NCI-H526 (cell line): Measurements from ENCODE around the gene ASPRV1.
"Not testable (repeated sequence)": the region's sequence is repeated elsewhere in the genome, so short reads cannot be mapped to it uniquely, and the experiment has no call there.

ENCODE experiments used
- DNase-seq, 2 experiments: peaks; one replicate each; lab custom pipeline; 2025; lab: John Stamatoyannopoulos, UW

The ASPRV1 gene

DNA sequence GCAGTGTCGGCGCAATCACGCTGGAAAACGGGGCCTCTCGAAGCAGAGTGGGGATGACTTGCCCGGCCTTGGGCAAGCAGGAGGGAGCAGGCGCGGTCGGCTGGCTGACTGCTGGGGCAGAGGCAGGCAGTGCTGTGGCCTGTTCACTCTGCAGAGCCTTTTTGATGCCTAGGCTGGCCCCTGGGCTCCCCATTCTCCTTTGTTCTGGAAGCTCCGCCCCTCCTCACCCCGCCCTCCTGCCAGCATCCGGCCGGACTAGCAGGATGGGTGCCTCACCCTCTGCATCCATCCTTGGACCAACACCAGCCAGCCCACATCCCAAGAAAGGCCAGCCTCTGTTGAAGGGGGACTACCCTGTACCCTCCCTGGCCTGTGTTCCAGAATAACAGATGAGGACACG is at the start of gene ASPRV1:
ASPRV1 (minus strand) TSS at position 136 of the 400 bp plus-strand sequence. CDS start 195 bp downstream, outside the sequence.
- no peak for DNase-seq

DNA sequence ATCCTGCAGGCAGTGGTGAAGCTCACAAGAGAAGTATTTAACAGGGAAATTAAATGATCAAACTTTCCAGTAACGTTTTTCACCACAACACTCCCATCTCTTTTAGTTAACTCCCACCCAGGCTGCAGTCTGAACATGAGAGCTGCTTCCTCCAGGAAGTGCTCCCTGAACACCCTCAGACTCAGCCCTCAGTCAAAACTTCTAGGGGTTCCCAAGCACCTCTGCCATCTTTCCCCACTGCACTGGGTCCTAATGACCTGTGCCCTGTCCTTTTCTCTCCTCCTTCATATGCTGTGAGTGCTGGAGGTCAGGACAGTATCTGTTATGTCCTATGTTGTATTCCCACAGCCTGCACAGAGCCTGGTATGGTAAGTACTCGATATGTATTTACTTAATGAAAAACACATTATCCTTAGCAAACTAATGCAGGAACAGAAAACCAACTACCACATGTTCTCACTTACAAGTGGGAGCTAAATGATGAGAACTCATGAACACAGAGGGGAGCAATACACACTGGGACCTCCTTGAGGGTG is 49.2 kb upstream of the ASPRV1 start:
- no peak for DNase-seq

DNA sequence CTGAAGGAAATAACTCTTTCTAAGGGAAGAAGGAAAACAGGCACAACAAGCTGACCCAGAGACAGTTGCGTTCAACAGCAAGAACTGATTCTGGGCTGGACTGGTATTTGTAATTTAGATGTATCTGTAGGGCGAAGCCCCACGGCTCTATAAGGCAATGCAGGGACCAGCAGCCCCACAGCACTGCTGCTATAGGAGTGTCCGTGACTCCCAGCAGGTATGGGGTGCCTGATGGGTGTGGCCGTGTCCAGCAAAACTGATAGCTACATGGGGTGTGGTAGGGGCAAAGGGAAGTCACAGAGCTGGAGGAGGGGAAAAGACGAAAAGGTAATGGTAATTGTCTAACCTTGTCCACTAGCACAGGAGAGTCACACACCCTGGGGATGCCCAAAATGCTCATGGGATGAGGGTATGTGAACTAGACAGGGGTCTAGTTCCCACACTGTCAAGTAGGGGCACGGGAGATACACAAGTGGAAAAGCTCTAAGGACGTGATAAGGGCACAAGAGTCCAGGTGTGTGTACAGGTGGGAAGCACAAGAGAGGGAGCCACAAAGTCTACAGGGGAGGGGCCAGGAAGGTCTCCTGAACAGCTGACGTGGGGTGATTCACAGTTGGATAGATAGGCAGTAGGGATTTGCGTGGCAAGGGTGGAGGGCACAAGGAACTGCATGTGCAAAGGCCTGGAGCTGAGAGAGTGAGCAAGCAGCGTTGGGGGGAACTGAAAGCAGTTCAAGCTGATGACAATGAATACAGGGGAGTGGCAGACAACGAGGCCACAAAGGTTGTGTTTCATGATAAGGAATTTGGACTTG is 48.5 kb upstream of the ASPRV1 start:
- peak in 1 of 2 experiments; percentile 7 for DNase-seq

- DNase-seq = no peak
Observed at GRCh38 chr2:70008290-70008689, 46.9 kb upstream of the ASPRV1 start.

- DNase-seq = no peak
Observed at GRCh38 chr2:70007151-70007550, 45.7 kb upstream of the ASPRV1 start.

DNA sequence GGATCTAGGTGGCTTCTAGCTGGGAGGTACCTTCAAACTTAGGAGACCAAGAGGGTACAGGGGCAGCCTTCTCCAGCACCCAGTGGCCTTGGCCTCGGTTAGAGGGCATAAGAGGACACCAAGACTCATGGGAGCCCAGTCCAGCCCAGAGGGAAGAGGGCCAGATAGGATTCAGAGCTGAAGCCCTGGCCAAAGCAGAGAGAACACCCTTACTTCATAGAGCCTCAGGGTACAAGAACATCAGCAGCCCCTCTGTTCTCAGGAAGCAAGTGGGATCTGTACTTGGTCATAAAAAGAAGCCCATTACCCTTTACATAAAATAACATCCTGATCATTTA is 45.0 kb upstream of the ASPRV1 start:
- DNase-seq = no peak

- DNase-seq = no peak
Observed at GRCh38 chr2:70005752-70006446, 44.5 kb upstream of the ASPRV1 start.

- no peak for DNase-seq
Observed at GRCh38 chr2:70005216-70005615, 43.8 kb upstream of the ASPRV1 start.

DNA sequence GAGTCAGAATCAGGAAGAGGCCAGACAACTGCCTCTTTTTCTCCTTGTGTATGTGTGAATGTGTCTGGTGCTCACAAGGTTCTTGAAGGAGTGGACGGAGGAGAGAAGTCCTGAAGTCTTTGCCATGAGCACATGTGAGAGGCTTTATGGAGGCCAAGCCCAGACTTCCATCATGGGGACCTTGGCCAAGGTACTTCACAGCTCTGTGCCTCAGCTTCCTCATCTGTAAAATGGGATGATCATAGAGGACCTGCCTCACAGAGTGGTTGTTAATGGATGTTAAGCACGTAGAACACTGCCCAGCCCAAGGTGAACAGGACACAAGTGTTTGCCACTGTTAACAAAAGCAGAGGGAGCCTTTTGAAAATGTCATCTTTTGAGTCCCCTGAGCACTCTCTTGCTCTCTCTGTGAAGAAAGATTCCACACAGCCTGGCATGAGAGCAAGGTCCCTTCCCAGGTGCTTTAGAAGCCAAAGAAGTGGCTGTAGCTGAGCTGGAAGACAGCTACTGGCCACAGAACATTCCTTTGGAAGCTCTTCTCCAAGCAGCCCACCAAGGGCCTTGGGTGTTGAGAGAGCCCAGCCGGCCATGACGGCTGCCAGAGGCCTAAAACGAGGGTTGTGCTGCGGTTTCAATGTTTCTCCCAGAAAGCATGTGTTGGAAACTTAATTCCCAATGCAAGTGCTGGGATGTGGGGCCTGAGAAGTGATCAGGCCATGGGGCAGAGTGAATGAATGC is 41.8 kb upstream of the ASPRV1 start:
- DNase-seq = no peak

DNA sequence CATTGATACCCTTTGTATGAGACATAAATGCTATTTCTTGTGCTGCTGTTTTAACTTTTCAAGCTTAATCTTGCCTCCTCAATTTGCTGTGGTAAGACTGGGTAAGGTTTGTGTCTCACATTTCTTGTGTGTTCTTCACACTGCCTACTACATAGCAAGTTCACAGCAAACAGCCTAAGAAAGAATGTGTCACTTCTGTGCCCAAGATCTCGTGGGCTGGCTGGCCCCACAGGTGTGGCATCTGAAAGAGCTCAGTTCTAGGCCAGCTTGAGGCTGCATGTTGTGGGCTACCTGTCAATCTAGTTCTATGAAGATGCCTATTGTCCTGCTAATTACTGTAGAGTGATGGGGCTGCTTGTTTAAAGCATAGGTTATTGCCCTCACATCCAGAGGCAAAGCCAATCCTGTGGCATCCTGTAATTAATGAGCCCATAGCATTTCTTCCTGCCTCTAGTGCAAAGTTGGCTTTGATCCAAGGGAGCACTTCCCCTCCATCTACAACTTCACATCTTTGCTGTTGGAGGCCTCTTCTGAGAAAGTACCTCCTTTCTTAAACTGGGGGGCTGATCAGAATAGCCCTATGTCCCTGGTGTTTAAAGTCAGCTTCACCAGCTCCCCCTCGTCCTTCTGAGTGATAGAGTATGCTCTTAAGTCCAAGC is 40.9 kb upstream of the ASPRV1 start:
- no peak for DNase-seq

DNA sequence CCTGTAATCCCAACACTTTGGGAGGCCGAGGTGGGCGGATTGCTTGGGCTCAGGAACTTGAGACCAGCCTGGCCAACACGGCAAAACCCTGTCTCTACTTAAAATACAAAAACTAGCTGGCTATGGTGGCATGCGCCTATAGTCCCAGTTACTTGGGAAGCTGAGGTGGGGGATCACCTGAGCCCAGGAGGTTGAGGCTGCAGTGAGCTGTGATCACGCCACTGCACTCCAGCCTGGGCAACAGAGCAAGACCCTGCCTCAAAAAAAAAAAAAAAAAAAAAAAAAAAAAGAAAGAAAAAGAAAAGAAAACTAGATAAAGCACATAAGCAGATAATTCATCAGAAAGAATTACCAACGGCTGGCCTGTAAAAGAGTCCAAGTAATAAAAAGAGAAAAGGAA is 39.1 kb upstream of the ASPRV1 start:
- not testable (repeated sequence) for DNase-seq

- DNase-seq = no peak
Observed at GRCh38 chr2:69998761-69999160, 37.3 kb upstream of the ASPRV1 start.

- DNase-seq = no peak
Observed at GRCh38 chr2:69997015-69997830, 35.8 kb upstream of the ASPRV1 start.

- DNase-seq = no peak
Observed at GRCh38 chr2:69995511-69995910, 34.1 kb upstream of the ASPRV1 start.

- no peak for DNase-seq
Observed at GRCh38 chr2:69994166-69994565, 32.7 kb upstream of the ASPRV1 start.

DNA sequence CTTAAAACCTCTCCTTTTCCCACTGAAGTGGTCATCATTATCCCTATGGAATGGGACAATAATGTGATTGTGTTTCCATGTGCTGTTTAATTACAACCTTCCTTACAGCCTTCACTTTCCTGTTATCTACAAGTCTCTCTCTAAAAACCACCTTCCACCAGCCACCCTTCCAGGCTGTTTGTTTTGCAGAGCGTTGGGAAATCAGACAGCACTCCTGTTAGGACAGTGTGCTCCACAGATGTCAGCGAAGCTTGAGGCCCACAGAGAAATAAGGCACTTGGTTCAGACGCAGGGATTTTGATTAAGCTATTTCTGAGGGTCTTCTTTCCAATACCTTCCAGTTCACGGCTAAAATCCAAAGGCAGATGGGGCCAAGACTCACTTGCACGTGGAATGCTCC is 32.3 kb upstream of the ASPRV1 start:
- DNase-seq = no peak

DNA sequence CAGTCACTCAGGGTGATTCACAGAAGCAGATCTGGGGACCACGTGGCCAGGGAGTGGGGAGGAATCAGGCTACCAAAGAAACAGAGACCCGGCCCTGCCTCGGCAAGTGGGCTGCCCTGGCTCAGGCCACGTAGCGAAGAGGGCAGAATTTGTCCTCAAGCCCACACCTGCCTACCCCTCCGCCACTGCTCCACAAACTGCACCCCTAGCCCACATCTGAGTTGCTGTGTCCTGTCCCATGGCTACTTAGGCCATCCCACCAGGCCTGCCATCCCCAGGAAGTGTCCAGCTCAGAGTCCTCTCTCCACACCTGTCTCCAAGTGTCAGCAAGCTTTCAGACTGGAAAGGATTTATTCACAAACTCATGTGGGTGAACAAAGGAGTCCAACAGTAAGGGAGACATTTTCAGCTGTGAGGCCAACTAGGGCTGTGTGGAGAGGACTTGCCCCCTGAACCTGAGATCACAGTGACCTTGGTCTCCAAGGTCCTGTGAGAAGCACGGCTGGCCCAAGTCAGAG is 31.7 kb upstream of the ASPRV1 start:
- no peak for DNase-seq

- DNase-seq = no peak
Observed at GRCh38 chr2:69992310-69993047, 31.0 kb upstream of the ASPRV1 start.

DNA sequence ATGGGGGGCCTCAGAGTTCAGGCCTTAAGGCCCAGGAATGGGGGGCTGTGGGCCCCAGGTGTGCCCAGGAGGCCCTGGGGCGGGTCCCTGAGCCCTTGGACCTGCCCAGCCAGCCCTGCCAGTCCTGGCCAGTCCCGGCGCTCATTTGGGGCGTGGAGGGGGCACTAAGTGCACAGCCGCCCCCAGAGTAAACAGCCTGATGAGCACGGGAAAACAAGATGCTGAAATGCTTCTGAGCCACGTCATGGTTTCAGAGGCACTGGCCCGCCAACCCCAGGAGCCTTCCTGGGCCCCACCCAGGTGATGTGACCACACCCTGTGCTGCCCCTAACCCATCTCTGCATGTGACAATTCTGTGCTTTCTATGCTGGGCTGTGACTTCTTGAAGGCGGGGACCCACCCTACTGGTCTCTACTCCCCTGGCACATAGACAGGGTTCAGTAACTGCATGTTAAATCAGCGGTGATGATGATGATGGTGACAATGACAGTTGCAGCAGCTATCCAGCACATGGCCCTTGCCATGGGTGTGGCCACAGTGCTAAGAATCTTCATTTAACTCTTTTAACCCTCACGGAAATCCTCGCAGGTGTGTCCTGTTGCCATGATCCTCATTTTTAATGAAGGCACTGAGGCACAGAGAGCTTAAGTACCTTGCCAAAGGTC is 28.1 kb upstream of the ASPRV1 start:
- DNase-seq = no peak

- DNase-seq = no peak
Observed at GRCh38 chr2:69989009-69989408, 27.6 kb upstream of the ASPRV1 start.
